Mucosa of descending colon (tissue), 3 donors: ENCODE measurements around the gene MUC5B. TPM values are rescaled to one million over a fixed set of nuclear protein-coding genes. Genes with fewer than 3 reads are reported as not detected.

Experiments used
- ATAC-seq: fragments of 200-7000 bp; cut with Tn5 transposase; one replicate; pipeline ENCODE4 v1.9.1; 2020; ENCODE audit warnings: mild to moderate bottlenecking, moderate library complexity
- DNase-seq, 3 donors: peaks; one replicate each; pipeline ENCODE4 v3.0.0-alpha.2; 2020
- H3K36me3 ChIP-seq: fragments of 200-600 bp; one replicate; pipeline ENCODE4 v1.8.0; 2021; ENCODE audit warnings: low read depth, mild to moderate bottlenecking
- H3K4me1 ChIP-seq: fragments of 200-600 bp; one replicate; pipeline ENCODE4 v1.8.0; 2021; ENCODE audit warnings: low read depth, mild to moderate bottlenecking
- H3K4me3 ChIP-seq: fragments of 200-600 bp; one replicate; pipeline ENCODE4 v1.8.0; 2021; ENCODE audit warnings: mild to moderate bottlenecking
- H3K9me3 ChIP-seq: fragments of 200-600 bp; one replicate; pipeline ENCODE4 v1.8.0; 2021; ENCODE audit warnings: mild to moderate bottlenecking
- intact Hi-C, 2 donors: fragments of 100-400 bp; cut with DNase I in 1 of 2; cut with micrococcal nuclease in 1 of 2; formaldehyde crosslinking; loops; one replicate each; pipeline versions ENCODE4 v1.11.0 to v1.11.1; 2022; cut with DNase I, micrococcal nuclease
- total RNA-seq, 3 donors: library from RNA; stranded (reverse); fragmentation: NEBNext Ultra II Directional in 2 of 3; extraction: Animal tissue kit (Norgen Biotek cat#: 25700) in 2 of 3; gene quantifications; one replicate each; pipeline versions ENCODE4 v1.2.1 to v1.2.4, GENCODE V29; 2021 to 2023
- TF ChIP-seq, protein P1 (sequence below): fragments of 200-600 bp; IDR thresholded peaks from one replicate; pipeline ENCODE4 v1.8.0; 2022; ENCODE audit warnings: antibody characterized with exemption, mild to moderate bottlenecking
- donor health status: DM: no; HTN: no; CAD: no; lungs with moderate emphysema.
- donor health status: DM: no; HTN: no; CAD: no.
- donor health status: DM: no; HTN: yes; CAD: no.

Gene MUC5B
- total RNA-seq, 3 donors from 2014 or later = 133 to 431 (median 135) TPM

DNA sequence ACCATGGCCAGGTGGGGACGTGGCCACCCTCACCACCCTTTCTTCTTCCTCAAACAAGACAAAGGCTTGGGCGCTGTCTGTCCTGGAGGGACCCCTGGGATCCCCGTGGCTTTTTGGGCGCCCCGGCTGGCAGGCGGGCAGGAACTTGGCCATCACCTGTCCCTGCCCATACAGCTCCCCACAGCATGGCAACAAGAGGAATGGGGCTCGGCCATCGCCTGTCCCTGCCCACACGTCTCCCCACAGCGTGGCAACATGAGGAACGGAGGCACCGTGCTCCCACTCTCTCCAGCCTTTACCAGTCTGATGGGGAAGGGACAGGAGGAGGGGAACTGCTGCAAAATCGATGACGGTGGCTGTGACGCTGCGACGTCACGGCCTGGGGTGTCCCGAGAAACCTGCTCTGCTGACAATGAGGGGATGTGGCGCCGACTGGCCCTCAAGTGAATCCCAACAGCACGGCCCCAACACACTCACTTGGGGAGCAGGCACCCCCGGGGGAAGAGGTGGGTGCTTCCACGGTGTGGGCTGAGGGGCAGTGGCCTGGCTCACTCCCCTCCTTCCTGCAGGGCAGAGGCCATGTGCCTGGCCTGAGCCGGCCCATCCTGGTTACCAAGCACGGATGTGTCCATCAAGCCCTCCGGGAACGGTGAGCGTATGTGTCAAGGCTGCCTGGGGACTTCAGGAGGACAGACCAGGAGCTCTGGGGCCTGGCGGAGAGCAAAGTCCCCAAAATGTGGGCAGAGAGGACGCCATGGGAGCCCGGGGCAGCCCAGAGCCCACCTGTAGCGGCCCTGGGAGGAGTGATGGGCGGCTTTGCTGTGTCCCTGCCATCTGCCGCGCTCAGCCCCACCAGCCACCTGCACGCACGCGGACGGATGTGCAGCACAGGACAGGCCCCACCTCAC, 56.2 kb downstream of the MUC5B start:
- Histone ChIP-seq H3K9me3 (no peaks in the 10 kb centered on the region), H3K4me1 (no peaks in the 10 kb centered on the region), H3K36me3 (peaks cover 3% of the 10 kb centered on the region), H3K4me3 (no peak overlapping the region)
- ATAC-seq = no peak
- intact Hi-C loops = no loop called here
- TF ChIP-seq, protein P1, sequence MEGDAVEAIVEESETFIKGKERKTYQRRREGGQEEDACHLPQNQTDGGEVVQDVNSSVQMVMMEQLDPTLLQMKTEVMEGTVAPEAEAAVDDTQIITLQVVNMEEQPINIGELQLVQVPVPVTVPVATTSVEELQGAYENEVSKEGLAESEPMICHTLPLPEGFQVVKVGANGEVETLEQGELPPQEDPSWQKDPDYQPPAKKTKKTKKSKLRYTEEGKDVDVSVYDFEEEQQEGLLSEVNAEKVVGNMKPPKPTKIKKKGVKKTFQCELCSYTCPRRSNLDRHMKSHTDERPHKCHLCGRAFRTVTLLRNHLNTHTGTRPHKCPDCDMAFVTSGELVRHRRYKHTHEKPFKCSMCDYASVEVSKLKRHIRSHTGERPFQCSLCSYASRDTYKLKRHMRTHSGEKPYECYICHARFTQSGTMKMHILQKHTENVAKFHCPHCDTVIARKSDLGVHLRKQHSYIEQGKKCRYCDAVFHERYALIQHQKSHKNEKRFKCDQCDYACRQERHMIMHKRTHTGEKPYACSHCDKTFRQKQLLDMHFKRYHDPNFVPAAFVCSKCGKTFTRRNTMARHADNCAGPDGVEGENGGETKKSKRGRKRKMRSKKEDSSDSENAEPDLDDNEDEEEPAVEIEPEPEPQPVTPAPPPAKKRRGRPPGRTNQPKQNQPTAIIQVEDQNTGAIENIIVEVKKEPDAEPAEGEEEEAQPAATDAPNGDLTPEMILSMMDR = no peak
- no peak for DNase-seq

DNA sequence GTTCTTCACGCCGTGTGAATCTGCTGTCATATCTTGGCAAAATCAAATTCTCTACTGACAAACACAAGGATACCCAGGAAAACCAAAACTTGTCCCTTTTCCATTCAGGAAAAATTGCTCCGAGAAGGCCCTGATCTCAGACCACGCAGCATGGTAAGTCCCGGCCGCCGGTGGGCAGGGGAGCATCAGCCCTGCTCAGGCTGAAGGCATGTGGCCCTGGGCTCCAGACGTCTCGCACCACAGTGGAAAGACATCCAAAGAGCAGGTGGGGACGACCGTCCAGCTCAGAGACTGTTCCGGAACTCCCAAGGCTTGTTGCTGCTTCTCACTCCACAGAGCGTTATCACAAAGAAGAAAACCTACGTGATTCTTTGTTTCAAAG, 56.8 kb downstream of the MUC5B start:
- intact Hi-C loops = no loop called here
- H3K4me3 ChIP-seq = no peak overlapping the region
- H3K36me3 ChIP-seq = peaks cover 7% of the 10 kb centered on the region
- DNase-seq = no peak
- ATAC-seq = no peak
- TF ChIP-seq, protein P1 = no peak
- H3K4me1 ChIP-seq = no peaks in the 10 kb centered on the region
- no peaks in the 10 kb centered on the region for H3K9me3 ChIP-seq

DNA sequence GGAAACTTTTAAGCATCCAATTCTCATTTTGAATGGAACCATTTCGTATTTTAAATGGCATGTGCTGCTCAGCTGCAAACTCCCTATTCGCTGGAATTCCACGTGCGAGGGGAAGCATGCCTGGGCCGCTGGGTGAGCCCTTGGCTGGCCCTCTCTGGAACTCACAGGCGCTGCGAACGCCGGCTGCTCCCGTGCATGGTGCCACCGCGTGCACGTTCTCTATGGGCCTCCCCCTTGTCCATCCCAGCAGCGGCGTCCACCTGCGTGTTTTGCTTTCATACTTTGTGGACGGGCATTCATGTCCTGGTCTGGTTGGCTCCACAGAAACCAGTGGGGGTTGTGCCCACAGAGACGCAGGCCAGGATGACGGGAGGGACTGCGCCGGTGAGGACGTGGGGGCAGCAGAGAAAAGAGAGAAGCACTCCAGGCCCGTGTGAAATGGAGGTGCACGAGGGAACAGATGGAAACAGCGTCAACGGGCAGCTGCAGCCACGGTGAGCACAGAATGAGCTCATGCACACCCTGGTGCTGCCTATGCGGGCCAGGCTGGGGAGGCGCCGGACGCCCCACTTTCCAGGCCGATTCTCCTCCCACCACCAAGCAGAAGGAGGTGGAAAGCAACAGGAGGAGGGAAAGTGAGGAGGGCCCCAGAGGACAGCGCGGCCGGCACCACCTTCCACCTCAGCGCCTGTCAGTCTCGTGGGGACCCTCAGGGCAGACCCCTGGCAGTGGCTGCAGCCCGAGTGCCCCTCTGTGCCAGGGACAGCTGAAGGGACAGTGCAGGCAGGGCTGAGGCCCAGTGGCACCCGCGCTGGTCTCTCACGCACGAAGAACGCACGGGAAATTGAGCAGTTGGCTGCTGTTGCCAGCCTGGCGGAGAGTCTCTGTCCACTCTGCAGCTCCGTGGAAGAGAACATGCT, 57.5 kb downstream of the MUC5B start:
- Histone ChIP-seq H3K36me3 (peaks cover 13% of the 10 kb centered on the region), H3K4me3 (no peak overlapping the region), H3K9me3 (no peaks in the 10 kb centered on the region), H3K4me1 (no peaks in the 10 kb centered on the region)
- DNase-seq = no peak
- no peak for ATAC-seq
- TF ChIP-seq, protein P1 = no peak
- intact Hi-C loops = no loop called here

DNA sequence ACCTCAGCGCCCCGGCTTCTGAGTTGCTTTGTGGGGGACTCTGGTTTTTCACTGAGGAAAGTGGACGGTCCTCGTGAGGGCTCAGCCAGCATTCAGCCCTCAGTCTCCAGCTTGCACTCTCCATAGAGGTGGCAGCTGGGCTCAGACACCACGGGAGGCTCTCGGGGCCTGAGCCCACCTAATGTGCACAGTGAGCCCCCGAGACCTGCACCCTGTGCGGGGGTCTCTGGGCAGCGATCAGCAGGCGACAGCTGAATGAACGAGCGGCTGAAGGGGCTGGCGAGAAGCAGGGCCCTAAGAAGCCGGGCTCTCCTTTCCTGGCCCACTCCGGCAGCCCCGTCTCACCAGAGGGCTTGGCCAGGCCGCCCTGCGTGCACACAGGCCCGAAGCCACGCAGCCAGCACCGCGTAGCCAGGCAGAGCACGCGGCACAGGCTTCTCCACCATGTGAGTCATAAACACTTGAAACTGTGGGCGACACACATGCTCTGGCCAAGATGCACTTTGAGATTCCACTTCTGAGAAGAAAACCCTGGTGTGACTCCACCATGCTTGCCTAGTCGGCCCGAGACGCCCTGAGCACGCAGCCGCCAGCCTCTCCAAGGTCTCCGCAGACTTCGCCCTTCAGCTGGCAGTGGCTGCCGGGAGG, 58.6 kb downstream of the MUC5B start:
- no peak overlapping the region for H3K4me3 ChIP-seq
- DNase-seq (no peak), ATAC-seq (no peak)
- TF ChIP-seq, protein P1 = no peak
- H3K36me3 ChIP-seq = peaks cover 9% of the 10 kb centered on the region
- H3K4me1 ChIP-seq = no peaks in the 10 kb centered on the region
- intact Hi-C loops = no loop called here
- H3K9me3 ChIP-seq = no peaks in the 10 kb centered on the region

DNA sequence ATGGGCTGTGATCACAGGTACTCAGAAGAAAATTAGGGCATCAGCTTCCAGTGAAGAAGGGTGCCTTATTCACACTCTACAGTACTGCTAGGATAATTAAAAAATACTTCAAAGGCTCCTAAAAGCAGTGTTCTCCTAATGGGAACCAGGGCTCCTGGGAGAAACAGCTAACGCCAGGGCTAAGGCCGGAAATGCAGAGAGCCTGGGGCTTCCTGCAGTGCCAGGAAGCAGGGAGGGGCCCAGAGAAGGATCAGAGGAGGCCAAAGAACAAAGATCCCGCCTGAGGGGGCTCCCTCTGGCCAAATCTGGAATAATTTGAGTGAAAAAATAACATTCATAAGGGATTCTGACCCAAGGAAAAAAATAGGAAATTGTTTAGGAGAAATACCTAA, 59.1 kb downstream of the MUC5B start:
- Histone ChIP-seq H3K36me3 (peaks cover 9% of the 10 kb centered on the region), H3K9me3 (no peaks in the 10 kb centered on the region), H3K4me1 (no peaks in the 10 kb centered on the region), H3K4me3 (no peak overlapping the region)
- ATAC-seq (no peak), DNase-seq (no peak)
- intact Hi-C loops = no loop called here
- TF ChIP-seq, protein P1 = no peak
